Activated T-helper 1 cell treated with anti-CD3 and anti-CD28 coated beads, Interleukin-2, amount 50 U/mL, for 16 hours (primary cell): ENCODE results near the gene CACNA1C.

Experiments used
- DNase-seq, 2 donors: peaks; one replicate each; pipeline ENCODE4 v3.0.0-alpha.2; 2020; ENCODE audit warnings: low read depth in 1 of 2, low spot score in 1 of 2

CACNA1C gene

DNA sequence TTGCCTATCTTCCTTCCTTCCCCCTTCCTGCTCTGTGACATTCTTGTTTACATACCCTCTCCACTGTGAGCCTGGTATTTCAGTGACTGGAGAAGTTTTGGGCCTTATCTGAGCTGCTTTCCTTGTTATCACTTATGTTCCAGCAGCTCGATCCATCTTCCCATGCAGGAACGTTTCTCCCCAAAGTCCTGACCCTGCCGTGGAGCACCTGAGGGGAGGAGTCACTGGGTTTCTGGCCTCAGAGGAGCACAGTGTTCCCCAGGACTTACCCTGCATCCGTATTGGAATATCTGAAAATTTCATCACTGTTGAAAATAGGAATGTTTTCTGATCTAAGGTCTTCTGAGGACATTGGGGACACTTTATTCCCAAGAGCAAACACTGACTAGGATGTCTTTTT, 141.8 kb downstream of the CACNA1C start:
- DNase-seq = no peak

DNA sequence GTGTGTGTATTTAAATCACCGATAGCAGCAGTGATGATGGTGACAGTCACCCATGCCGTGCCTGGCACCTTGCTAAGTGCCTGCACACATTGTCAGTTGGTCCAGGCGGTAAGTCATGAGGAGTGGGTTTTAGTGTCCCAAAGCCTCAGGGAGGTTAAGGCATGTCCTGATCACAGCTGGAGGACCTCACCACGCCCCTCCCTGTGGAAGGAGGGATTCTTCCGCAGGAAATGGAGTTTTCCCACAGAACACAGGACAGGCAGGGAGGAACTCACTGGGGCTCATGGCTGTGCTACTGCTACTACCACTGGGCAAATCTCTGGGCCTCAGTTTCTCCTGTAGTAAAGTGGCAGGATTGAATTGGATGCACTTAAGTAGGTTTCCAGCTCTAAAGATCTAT, 142.3 kb downstream of the CACNA1C start:
- DNase-seq = no peak

DNA sequence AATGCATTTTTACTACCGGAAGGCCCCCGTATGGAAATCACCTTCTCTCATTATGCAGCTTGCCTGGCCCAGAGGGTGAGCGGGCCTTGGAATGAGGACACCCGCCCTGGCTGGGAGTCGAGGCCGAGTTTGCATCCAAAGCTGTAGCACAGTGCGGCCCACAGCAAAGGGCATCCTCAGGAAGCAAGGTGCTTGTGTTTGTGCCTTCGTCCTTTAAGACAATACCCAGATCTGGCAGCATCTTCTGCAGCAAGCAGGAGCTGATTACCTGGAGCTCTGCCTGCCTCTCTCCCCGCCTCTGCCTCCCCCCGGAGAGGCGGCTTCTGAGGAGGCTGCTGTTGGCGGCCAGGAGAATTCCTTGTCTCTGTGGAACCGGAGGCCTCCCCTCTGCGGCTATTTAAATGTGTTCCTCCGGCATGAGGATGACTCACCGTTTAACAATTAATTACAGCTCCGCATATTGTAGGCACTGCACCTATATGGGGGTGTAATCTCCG, 145.3 kb downstream of the CACNA1C start:
- DNase-seq = no peak

DNA sequence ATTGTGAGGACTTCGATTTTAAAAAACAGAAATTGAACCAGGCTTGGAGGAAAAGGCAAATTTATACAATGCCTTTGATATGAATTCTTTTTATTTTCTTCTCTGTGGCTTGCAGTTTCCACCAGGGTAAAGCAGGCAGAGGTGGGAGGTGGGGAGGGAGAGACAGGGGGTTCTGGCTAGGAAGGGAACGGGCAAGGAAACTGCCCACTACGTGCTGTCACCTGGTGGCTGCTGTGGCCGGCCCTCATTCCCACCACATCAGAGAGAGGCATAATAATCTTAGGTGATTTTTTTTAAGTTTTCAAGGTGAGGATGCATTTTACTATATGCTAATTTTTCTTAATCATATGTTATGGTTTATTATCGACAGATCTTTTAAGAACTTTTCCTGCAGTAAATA, 145.8 kb downstream of the CACNA1C start:
- no peak for DNase-seq

DNA sequence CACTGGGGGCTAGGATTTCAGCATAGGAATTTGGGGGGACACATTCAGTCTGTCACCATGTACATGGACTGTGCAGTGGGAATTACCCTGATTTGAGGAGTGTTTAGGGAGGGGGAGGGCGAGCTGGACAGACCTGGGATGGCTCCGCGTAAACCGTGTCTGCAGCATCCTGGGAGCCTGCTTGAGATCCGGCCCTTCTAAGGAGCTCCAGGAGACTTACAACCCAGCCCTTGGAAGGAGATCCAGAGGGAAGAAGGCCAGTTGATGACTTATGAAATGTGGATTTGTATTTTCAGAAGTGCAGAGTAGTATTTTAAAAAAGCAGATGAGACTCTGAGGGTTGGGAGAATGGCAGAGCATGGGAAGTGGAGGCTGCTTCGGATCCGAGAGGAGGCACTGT, 153.2 kb downstream of the CACNA1C start:
- no peak for DNase-seq

DNA sequence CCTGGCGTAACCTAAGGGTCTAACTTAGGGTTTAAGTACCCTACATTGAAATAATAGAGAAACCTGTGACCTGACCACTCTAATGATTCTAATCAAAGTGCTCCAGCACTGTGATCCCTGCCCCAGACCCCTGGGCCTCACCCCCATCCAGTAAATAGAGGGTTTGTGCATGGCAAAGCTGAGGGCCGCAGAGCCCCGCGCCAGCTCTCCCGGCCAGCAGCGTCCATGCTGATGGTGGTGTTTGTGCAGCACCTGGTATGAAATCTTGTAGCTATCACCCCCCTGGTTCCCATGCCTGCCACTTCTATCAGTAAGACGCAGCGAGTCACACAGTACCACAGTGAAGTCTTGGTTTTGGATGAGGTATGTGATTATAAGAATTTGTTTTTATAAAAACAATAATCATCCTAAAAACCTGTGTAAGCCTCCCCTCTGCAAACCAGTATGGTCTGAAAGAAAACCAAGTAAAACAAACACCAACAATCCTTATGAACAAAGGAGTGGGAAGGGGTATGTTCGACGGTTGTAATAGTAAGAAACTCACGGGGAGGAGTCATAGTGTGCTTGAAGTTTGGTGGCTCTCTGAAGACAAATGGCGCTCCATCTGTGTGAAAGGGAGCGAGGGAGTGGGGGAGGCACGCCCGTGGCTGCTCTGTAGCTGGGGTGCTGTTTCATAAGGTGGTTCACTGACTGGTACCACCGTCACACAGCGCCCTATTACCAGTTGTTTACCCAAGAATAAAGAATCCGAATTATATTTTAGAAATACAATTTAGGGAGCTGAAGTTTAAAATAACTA, 156.2 kb downstream of the CACNA1C start:
- no peak for DNase-seq

DNA sequence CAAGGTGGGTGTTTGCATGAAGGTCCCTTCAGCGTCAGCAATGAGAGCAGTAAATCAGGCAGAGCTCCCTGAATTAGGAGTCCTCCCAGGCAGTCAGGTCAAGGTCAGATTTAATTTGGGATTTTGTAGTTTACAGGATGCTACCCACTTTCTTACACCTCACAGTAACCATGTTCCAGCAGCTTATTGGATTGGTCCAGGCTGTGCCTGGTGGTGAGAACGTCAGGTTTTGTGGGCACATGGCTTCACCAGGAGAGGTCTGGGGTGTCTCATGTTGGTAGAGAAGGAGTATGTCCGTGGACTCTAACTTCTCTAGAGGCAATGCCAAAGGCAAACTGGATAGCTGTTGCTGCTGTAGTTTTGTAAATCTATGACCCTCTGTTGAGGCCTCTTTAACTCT, 158.3 kb downstream of the CACNA1C start:
- DNase-seq = no peak

DNA sequence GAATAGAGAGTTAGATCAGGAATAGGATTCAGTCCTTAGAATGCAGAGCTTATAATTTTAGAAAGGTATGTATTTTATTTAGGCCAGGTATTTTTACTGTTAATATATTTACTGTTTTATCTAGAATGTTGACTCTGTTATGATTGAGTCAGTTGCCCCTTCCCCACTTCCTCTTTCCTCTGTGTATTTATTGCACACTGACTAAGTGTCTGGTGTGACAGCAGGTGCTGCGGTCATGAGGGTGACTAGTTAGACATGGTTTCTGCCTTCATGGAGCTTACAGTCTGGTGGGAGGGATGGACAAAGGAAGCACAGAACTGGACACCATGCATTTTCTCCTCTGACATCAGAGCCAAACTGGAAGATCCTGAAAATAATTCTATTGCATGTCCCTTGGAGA, 159.8 kb downstream of the CACNA1C start:
- DNase-seq = no peak

DNA sequence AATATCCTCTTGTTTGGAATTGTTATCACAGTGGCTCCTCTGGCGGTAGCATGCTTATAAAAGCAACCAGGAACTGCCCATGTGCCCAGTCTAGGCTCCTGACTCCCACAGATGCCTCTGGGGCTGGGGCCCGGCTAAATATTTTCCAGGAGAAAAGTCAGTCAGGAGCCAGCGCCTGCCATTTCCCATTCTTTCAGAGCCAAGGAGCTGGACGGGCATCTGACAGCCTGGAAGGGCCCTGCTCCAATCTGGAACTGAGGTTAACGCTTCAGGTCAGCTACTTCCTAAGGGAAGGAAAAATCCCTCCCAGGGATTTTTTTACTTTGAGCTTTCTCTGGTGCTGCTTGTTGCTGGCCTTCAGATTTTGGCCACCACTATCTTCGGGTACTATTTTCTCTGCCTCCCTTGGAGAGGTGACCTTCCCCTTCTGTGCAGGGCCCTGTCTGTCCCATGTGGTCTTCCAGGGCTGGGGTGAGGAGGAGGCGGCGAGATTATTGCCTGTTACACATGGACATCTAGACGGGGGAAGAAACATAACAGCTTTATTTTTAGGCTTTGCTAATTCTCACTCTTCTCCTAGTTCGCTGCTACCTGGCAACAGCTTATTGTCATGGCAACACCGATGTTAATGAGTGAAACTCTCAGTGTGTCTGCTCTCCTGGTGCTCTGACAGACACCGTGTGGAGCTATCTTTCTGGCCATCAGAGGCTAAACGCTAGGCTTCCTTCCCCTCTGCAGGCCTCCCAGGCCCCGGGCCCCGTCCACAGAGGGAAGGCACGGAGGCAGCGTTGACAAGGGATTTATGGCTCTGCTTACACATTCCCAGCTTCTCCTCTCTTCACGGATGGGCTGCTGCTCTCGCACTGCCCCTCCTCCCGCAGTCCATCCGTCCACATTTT, 160.4 kb downstream of the CACNA1C start:
- DNase-seq = no peak

DNA sequence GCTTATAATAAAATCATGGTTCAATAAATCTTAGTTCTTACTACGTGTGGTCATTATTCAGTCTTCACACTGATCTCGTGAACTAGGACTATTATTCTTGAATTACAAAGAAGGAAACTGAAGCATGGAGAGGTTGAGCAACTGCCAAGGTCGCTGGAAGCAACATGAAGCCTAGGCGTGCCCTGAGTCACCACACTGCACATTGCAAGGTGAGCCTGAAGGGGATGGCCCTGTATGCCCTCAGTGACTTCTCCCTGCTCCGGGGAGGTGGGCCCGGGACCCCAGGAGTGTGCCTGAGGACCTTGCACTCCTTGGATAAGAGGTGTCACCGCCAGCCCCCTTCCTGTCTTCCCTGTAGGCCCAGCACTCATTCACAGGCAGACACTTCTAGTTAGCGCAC, 161.6 kb downstream of the CACNA1C start:
- no peak for DNase-seq

DNA sequence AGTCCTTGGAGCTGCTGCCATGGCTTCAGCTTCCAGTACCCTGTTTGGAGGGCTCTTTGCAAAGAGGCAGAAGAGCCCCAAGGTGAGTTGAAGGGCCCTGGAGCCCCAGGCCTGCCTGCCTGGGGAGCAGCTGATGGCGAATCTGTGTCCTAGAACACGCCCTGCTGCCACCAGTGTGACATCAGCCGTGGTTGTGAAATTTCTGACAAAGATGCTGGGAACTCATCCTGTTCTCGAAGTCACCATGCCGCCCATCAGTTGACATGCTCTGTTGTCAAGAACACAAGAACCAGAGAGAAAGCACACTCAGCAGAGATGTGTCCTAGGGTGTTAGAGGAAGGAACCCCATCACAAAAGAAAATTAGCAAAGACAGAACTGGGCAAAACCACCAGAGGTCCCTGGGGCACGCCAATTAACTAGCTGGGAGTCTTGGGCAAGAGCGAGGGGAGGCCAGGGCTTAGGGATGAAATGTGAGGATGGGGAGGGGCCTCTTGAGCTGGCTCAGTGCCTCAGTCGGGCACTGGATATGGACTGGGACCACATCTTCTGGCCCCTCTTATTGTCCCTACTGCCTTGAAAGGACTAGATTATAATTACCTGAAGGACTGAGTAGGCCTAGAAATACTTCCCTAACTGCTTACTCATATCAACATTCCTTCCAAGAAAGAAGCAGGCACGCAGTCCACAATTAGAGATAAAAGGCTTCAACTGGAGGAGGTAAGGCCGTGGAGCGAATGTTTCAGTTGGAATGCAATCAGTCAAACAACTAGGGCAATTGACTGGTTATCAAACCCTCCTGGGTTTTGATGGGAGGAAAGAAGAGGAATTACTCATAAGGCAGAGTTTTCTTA, 163.1 kb downstream of the CACNA1C start:
- no peak for DNase-seq

DNA sequence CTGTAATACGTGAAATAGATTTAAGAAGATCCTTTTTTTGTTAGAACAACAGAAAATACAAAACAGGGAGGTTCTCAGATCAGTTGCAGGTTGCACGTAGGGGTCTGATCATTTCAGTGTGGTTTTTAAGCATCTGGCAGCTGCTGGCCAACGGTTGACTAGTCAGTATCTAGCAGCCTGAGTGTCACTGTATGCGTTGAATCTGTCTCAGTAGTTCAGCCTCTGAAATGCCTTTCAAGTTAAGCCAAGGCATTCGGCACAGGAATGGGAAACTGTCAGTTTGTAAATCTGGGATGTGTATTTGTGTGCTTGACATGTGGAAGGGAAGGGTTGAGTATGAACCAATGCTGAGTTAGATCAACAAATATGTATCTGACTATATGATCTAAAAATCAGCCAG, 165.9 kb downstream of the CACNA1C start:
- no peak for DNase-seq

DNA sequence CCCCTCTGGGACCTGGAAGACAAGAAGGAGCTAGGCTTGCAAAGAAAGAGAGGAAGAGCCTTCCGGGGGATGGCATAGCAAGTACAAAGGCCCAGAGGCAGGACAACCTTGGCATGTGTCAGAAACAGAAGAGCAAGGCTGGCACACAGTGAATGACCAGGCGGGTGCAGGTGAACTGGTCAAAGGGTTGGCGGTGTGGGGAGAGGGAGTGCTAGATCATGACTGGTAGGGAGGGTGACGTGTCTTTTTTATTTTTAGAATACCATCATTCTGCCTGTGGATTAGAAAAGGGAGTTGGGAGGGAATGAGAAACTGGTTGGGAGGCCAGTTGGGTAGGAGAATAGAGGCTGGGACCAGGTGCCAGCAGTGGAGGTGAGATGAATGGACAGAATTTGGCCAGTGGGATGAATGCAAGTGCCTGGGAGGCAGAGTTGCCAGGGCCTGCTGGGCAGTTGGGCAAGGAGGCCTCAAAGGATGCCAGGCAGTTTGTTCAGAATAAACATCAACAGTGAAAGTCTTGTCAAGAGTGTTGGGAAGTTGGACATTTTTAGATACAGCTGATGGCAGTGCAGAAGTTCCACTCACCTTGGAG, 168.3 kb downstream of the CACNA1C start:
- DNase-seq = no peak

DNA sequence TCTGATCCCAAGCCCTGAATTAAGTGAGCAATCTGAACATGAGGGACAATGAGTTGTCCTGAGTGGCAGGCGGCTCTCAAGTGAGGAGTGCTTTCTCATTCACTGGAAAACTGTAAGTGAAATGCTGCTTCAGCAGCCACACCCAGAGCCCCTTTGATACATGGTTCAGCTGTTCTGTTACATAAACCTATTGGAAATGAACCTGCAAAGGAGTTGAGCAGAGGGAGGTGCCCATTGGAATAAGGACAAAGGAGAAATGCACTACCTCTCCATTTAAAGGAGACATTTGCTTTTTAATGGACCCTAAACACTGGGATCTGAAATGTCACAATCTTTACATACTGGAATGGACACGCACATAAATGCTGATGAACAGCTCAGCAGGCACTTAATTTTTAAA, 169.9 kb downstream of the CACNA1C start:
- DNase-seq = no peak

DNA sequence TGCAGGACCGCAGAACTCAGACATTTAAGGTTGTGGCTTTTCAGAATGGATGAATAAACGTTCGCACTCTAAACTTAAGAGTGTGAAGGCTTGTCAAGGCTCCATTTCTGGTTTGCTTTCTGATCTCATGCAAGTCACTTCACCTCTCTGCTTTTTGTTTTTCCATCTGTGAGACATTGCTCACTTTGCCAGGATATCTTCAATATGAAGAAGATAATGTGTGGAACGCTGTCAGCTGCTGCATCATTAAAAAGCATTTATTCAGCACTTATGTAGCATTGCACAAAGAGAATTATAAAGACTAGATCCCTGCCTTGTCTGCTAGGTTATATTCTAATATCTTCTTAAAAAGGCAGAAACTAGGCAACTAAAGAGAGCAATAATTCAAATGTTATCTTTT, 172.2 kb downstream of the CACNA1C start:
- DNase-seq = no peak

DNA sequence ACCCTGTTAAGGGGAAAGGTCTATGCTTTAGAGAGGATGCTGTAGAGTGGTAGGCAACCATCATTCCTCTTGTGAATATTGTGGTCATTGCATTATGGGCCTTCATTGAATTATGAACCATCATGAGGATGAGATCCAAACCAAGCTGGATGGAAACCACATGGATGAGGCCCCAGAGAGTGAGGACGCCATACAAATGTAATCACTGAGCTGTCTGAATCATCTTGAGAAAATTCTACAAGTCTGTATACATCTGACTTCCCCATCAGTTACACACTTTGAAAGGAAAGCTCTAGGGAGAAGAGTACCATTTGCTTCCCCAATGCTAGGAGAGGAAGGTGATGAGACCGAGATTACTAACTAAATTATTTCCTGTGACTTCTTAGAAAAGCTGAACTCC, 172.9 kb downstream of the CACNA1C start:
- DNase-seq = no peak

DNA sequence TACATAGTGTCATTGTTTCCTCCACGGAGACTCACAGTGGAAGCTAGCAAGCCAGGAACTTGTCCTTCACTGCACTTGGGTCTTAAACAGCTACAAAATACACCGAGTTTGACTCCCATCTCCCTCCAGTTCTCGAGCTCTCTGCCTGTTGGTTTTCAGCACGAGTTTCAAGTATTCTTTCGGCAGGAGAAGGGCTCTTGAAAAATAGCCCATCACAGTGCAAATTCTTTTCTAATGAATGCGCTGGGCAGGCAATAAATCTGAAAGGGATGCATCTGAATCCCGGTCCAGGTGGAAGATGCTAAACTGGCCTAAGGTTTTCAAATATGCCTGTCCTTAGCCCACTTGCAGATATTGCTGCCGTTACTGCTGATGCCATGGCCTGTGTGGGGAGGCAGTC, 173.9 kb downstream of the CACNA1C start:
- no peak for DNase-seq

DNA sequence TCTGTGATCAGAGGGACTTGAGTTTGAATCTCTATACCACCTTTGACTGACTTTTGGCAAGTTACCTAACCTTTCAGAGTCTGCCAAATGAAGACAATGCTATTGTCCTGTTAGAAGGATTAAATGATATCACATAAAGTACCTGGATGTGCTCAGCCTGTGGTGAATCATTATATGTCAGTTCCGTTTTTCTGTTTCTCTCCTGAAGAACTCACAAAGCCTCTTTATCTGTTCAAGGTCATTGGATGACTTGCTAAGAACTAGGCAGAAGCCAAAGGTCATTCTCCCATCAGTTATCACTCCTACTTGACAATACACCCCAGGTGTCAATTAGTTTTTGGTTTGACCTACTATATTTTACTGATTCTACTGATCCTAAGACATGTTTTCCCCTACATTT, 174.6 kb downstream of the CACNA1C start:
- no peak for DNase-seq

DNA sequence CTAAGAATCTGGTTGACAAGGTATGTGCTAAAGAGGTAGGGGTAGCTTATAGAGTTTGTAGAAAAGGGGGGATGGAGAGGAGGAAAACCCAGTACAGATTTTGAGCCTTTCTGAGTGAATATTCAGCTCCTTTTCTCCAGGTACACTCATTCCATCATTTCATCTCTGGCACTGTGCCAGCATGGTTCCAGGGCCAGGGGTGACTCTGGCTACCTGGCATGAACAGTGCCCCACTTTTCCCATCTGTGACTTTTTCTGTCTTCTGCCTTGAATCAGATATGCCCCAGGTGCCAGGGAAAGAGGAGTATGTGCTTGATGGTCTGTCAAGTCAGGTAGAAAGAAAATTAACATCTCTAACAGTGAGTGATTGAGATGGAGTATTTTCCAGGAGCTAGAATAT, 175.7 kb downstream of the CACNA1C start:
- DNase-seq = no peak

DNA sequence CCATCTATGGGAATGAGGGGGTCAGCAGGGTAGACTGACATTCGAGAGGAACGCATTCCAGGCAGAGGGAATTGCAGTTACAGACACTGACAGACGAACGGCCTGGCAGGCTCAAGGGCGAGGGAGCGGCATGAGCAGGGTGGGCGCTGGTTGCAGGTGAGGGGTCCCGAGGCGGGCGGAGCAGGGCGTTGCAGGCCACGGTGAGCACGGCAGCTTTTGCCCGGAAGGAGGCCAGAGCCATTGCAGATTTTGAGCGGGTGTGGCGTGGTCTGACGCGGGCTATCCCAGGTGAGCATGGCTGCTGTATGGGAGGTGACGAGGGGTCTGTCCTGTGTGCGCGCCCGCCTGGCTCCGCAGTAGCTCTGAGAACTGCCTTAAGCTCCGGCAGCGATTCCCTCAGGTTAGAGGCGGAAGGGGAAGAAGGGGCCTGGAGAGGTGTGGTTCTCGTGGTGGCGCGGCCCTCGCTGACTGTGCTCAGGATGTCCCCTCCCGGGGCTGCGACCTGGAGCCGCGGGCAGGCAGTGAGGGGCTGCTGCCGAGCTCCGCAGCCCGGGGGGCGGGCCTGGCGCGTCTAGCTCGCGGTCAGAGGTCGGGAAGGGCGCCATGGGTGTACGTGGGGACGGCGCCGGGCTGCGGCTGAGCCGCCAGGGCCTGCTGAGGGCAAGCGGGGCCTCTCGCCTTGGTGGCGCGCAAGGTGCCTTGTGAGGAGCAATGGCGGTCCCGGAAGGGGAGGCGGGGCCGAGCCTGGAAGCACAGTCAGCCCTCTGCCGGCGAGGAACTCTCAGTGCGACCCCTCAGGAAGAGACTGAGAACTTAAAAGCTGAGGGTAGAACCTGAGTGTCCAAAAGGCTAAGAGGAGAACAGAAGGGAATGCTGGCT, 177.1 kb downstream of the CACNA1C start:
- DNase-seq = no peak
